Vagina (tissue), 2 donors: Measurements from ENCODE around the gene KLLN.

Experiments used
- POLR2A ChIP-seq, 2 donors: fragments of 450-650 bp; IDR thresholded peaks; one replicate each; pipeline ENCODE4 v1.6.1; 2017; ENCODE audit warnings: antibody characterized with exemption in 2 of 2, mild to moderate bottlenecking in 2 of 2, moderate library complexity in 2 of 2
- POLR2AphosphoS5 ChIP-seq, 2 donors: sonication (generic); formaldehyde crosslinking; IDR thresholded peaks; one replicate each; pipeline ENCODE4 v1.9.0; 2017; ENCODE audit warnings: antibody characterized with exemption in 2 of 2, mild to moderate bottlenecking in 2 of 2, low read depth in 1 of 2; ENCODE audit not compliant: insufficient read depth in 1 of 2
- TF ChIP-seq, protein P1 (sequence below), 3 experiments: fragments of 450-650 bp in 2 of 3; fragments of 200-600 bp in 1 of 3; sonication (generic) in 1 of 3; IDR thresholded peaks; one replicate each; pipeline ENCODE4 v1.5.1; 2017 to 2019; ENCODE audit warnings: antibody characterized with exemption in 3 of 3, mild to moderate bottlenecking in 2 of 3, moderate library complexity in 2 of 3

DNA sequence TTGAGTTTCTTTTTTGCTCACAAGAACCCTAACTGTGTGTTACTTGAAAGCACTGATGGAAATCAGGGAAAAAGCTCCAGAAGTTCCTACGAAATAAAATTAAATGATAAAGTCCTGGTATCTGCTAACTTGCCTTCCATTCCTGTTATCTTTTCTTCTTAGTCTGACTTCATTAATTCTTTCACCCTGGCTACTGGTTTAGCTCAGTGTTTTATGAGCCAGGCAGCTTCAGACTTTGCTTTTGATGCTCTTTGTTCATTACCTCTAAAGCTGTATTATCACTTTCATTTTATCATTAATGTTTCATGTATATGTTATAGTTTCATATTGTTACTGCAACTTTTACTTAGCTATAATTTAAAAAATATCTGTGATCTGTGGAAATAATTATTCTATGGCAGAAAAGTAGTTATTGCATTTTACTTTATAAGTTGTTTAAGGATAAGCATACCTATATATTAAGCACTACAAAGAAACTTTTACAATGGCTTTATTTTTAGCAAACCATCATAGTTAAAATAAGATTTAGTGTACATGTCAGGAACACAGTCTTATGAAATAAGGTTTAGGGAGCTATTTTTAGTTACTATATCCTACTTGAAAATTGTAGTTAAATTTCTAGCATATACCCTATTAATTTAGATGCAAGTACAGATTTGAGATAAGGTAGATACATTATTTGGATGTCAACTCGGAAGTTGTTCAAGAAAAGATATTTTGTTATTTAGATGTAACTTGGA is 19.4 kb upstream of the KLLN start:
- TF ChIP-seq POLR2A (IDR thresholded peaks at IDR 0.05) (no peak), POLR2AphosphoS5 (IDR thresholded peaks at IDR 0.05; ENCODE audit: insufficient read depth in 1 of 2, low read depth in 1 of 2) (no peak)
- TF ChIP-seq, protein P1, sequence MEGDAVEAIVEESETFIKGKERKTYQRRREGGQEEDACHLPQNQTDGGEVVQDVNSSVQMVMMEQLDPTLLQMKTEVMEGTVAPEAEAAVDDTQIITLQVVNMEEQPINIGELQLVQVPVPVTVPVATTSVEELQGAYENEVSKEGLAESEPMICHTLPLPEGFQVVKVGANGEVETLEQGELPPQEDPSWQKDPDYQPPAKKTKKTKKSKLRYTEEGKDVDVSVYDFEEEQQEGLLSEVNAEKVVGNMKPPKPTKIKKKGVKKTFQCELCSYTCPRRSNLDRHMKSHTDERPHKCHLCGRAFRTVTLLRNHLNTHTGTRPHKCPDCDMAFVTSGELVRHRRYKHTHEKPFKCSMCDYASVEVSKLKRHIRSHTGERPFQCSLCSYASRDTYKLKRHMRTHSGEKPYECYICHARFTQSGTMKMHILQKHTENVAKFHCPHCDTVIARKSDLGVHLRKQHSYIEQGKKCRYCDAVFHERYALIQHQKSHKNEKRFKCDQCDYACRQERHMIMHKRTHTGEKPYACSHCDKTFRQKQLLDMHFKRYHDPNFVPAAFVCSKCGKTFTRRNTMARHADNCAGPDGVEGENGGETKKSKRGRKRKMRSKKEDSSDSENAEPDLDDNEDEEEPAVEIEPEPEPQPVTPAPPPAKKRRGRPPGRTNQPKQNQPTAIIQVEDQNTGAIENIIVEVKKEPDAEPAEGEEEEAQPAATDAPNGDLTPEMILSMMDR (IDR thresholded peaks at IDR 0.05) = no peak
